Fibroblast of the aortic adventitia (primary cell): ENCODE results near the gene CHST8. TPM values are rescaled to one million over a fixed set of nuclear protein-coding genes. Genes with fewer than 3 reads are reported as not detected.

Experiments
- DNase-seq: peaks from one replicate; pipeline ENCODE4 v3.0.0-alpha.2; 2010; ENCODE audit warnings: low read depth
- H3K4me3 ChIP-seq: 2 replicates; pipeline ENCODE4 v1.5.1; 2011; ENCODE audit warnings: low read depth, mild to moderate bottlenecking, control low read depth, low read length, moderate library complexity
- total RNA-seq: library from RNA; depleted of rRNA; stranded (reverse); fragments of >200 nt; gene quantifications from 2 replicates; pipeline ENCODE4 v1.2.3, GENCODE V29; 2012; ENCODE audit warnings: low replicate concordance
- TF ChIP-seq, protein P1 (sequence below): IDR thresholded peaks from 2 replicates; pipeline ENCODE4 v1.5.1; 2011; ENCODE audit warnings: mild to moderate bottlenecking, low read length, control low read depth, inconsistent platforms; ENCODE audit not compliant: insufficient read depth

CHST8 gene
- total RNA-seq, 1 donor, result not detected

- no peak overlapping the region for H3K4me3 ChIP-seq
- DNase-seq, result no peak
- TF ChIP-seq, protein P1, sequence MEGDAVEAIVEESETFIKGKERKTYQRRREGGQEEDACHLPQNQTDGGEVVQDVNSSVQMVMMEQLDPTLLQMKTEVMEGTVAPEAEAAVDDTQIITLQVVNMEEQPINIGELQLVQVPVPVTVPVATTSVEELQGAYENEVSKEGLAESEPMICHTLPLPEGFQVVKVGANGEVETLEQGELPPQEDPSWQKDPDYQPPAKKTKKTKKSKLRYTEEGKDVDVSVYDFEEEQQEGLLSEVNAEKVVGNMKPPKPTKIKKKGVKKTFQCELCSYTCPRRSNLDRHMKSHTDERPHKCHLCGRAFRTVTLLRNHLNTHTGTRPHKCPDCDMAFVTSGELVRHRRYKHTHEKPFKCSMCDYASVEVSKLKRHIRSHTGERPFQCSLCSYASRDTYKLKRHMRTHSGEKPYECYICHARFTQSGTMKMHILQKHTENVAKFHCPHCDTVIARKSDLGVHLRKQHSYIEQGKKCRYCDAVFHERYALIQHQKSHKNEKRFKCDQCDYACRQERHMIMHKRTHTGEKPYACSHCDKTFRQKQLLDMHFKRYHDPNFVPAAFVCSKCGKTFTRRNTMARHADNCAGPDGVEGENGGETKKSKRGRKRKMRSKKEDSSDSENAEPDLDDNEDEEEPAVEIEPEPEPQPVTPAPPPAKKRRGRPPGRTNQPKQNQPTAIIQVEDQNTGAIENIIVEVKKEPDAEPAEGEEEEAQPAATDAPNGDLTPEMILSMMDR, result no peak
These were observed 93.7 kb downstream of the CHST8 start for GRCh38 chr19:33715462-33715861.

DNA sequence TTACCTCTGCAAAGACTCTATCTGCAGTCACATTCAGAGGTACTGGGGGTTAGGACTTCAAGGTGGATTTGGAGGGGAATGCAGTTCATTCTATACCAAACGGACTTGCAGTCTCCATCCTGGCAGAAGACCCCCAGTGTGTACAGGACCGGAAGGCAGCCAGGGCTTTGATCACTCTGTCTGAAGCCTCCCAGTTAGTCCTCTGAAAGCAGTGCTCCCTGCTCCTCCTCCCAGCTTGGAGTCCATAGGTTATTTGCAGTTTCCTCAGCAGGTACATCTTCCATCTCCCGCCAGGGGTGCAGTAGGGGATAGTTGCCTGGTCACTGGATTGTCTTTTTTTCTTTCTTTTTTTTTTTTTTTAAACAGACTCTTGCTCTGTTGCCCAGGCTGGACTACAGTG lies 96.1 kb downstream of the CHST8 start:
- H3K4me3 ChIP-seq, result no peak overlapping the region
- DNase-seq, result no peak
- TF ChIP-seq, protein P1, result no peak

GRCh38 chr19:33718651-33719254 lies 97.0 kb downstream of the CHST8 start:
- no peak overlapping the region for H3K4me3 ChIP-seq
- no peak for DNase-seq
- TF ChIP-seq, protein P1, result no peak

DNA sequence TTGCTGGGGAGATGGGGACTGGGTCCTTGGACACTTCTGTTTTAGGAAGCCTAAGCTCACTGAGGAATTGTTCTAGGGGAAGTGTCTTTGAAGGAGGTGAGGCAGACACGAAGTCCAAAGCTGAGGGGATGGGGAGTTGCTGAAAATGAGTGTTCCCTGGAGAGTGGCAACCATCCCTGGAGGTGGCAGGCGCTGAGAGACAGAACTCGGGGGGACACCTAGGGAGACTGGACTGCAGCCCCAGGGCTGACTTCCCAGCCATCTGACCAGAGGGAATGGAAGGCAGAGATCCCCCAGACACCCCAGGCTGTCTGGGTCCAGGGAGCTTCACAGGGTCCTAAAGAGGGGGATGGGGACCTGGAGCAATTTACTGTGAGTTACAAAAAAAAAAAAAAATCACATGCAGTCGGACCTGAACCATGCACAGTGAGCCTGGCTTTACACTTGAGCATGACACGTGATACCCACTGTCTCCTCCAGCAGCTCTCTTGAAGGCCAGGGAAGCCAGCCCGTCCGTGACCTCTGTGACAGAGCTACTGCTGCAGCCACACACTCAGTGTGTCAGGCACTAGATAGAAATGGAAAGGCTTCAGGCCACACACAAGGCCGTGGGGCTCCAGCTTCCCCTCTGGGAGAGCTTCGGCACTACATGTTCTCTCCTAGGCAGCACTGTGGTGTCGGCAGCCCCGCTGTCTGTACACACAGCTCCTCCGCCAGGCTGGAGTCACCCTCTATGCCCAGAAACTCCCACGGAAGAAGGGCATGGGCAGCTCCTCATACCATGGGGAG lies 97.8 kb downstream of the CHST8 start:
- DNase-seq, result no peak
- no peak overlapping the region for H3K4me3 ChIP-seq
- TF ChIP-seq, protein P1, result no peak

- TF ChIP-seq, protein P1, result no peak
- DNase-seq, result no peak
- H3K4me3 ChIP-seq, result no peak overlapping the region
These were observed 98.4 kb downstream of the CHST8 start for GRCh38 chr19:33720155-33720493.

DNA sequence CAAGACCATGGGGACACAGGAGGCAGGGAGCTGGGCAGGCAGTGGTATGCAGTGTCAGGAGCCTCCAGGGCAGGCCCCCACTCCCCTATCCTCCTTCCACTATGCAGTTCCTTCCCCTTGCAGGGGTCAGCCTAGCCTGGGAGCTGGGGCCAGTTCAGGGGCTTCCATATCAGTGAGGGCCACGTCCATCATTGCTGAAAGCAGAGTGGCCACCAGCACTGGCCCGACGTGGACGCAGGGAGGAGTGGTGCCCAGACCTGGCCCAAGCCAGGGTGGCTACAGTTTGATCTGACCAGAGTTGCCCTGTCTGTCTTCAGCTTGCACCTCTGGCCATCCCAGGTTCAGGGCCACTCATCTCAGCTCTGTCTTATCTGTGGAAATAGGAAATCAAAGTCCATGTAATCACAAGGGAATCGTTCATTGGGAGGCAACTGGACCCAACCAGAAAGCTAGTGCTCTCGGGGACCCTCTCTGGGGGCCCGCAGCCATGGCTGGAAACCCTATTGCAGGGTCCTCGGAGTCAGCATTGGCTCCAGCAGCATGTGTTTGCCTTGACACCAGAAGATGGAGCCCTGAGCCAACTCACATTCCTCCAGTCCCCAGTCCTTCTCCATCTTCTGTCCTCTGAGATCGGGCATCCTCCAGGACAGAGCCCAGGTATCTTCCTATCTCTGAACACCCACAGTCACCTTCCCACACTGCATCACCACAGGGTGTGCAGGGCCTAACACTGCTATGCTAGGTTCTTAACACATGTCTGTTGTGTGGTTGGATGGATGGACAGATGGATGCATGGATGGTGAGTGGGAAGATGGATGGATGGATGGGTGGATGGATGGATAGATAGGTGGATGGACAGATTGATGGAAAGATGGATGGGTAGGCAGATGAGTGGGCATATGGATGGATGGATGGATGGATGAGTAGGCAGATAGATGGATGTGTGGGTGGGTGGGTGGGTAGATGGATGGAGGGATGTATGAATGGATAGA lies 99.2 kb downstream of the CHST8 start:
- H3K4me3 ChIP-seq, result no peak overlapping the region
- TF ChIP-seq, protein P1, result no peak
- no peak for DNase-seq
